ENCODE results near the gene ACBD6. TPM values are rescaled to one million over a fixed set of nuclear protein-coding genes. Genes with fewer than 3 reads are reported as not detected.

ACBD6 gene
- total RNA-seq, 4 donors from 2014 or later: 33.3 to 44.0 (median 42.6) TPM

DNA sequence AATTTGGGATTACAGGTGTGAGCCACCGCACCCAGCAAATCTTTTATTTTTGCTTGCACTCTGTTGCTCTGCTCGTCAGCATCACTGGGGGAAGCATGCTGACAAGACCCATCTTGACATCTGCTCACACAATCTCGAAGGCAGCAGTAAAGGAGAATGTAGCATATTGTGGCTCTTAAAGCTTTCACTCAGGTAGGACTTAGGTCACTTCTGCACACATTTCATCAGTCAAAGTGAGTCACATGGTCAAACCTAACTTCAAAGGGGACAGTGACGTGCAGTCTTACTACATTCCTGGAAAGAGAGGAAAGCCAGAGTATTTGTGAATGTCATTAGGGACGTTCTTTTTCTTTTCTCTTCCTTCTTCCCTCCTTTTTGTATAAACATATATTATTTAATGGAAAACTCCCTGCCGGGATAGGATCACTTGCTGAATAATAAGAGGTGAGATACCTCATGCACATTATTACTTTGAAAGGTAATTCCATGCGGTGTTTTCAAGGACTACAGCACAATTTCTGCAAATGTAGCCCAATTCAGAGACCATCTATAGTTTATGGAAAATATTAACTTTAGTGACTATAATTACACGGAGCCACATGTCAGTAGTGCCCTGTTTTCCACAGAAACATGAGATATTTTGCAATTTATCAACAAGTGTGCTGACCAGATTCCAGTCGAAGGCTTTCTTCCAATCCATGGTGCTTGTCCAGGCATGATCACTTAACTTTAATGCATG is 19.3 kb upstream of the ACBD6 start:
- Histone ChIP-seq H3K9me3 (no peaks in the 10 kb centered on the region), H3K4me1 (peaks cover 0 to 7% (median under 1%) of the 10 kb centered on the region in 4 donors), H3K36me3 (no peaks in the 10 kb centered on the region), H3K27me3 (no peaks in the 10 kb centered on the region), H3K27ac (replicated peaks in 1 of 4) (no peak overlapping the region), H3K4me3 (no peak overlapping the region)
- intact Hi-C loops (cut with DNase I): no loop called here
- WGBS: 65% methylated on average over 9 of the region's 9 CpGs
- no peak for TF ChIP-seq POLR2A (IDR thresholded peaks at IDR 0.05; ENCODE audit: low read depth)
- no peak for TF ChIP-seq POLR2AphosphoS5 (IDR thresholded peaks at IDR 0.05)
- no peak for TF ChIP-seq EP300 (IDR thresholded peaks at IDR 0.05)
- TF ChIP-seq, protein P1, sequence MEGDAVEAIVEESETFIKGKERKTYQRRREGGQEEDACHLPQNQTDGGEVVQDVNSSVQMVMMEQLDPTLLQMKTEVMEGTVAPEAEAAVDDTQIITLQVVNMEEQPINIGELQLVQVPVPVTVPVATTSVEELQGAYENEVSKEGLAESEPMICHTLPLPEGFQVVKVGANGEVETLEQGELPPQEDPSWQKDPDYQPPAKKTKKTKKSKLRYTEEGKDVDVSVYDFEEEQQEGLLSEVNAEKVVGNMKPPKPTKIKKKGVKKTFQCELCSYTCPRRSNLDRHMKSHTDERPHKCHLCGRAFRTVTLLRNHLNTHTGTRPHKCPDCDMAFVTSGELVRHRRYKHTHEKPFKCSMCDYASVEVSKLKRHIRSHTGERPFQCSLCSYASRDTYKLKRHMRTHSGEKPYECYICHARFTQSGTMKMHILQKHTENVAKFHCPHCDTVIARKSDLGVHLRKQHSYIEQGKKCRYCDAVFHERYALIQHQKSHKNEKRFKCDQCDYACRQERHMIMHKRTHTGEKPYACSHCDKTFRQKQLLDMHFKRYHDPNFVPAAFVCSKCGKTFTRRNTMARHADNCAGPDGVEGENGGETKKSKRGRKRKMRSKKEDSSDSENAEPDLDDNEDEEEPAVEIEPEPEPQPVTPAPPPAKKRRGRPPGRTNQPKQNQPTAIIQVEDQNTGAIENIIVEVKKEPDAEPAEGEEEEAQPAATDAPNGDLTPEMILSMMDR (IDR thresholded peaks at IDR 0.05): no peak
- peak; percentile 66 for DNase-seq (ENCODE audit: extremely low spot score)

DNA sequence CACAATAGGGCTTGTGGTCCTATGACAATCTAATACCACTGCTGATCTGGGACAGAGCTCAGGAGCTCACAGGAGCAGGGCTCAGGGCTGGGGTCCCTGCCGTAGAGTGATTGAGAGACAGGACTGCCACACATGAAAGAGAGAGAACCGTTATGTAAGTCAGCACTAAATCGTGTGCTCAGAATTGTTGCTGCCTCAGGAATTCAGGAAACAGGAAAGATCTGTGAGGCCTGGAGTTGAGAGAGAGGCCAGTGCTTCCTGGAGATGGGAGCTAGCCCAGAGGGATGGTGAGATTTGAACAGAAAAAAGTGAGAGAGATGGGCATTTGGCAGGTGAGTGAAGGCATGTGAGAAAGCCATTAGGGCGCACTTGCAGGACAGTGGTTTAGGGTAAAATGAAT is 17.5 kb upstream of the ACBD6 start:
- 63% methylated on average over 4 of the region's 4 CpGs for WGBS
- H3K27me3 ChIP-seq: no peaks in the 10 kb centered on the region
- no peak overlapping the region for H3K27ac ChIP-seq (replicated peaks in 1 of 4)
- no peak for TF ChIP-seq POLR2A (IDR thresholded peaks at IDR 0.05; ENCODE audit: low read depth)
- TF ChIP-seq, protein P1 (IDR thresholded peaks at IDR 0.05): no peak
- no peak for TF ChIP-seq EP300 (IDR thresholded peaks at IDR 0.05)
- TF ChIP-seq POLR2AphosphoS5 (IDR thresholded peaks at IDR 0.05): no peak
- no peak overlapping the region for H3K4me3 ChIP-seq
- no peaks in the 10 kb centered on the region for H3K36me3 ChIP-seq
- DNase-seq (ENCODE audit: extremely low spot score): peak; percentile 37
- H3K9me3 ChIP-seq: no peaks in the 10 kb centered on the region
- intact Hi-C loops (cut with DNase I): loop anchor here (5.0 kb wide), 1 partner anchor 342 kb away; no protein-coding TSS in a partner anchor
- H3K4me1 ChIP-seq: peaks cover 8 to 12% (median 11%) of the 10 kb centered on the region in 4 donors

DNA sequence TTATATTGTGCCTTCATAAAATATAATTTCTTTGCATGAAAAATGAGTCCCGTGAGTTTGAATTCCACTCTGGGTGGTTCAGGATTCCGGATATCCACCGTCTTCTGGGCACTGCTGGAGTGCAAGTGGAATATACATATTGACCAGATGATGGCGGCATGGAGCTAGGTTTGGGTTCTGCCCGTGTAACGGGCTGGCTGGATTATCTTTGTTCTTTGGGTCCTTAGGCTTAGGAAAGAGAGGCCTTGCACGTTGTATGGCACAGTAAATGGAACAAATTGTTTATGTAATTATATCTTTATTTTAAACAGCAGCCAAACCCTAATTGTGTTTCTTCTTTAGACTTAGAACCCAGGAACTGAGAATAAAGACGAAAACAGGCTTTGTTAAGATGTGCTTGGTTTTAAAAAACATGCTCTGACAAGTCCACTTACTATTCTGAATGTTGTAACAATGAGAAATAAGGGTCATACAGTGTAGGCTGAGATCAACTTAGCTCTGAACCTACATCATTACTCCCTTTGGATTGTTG is 13.5 kb upstream of the ACBD6 start:
- Histone ChIP-seq H3K27ac (replicated peaks in 1 of 4) (no peak overlapping the region), H3K36me3 (no peaks in the 10 kb centered on the region), H3K4me3 (no peak overlapping the region), H3K27me3 (peaks cover 0 to 5% (median 0%) of the 10 kb centered on the region in 4 donors), H3K9me3 (no peaks in the 10 kb centered on the region), H3K4me1 (peaks cover 5 to 12% (median 11%) of the 10 kb centered on the region in 4 donors)
- TF ChIP-seq POLR2AphosphoS5 (IDR thresholded peaks at IDR 0.05): no peak
- TF ChIP-seq, protein P1 (IDR thresholded peaks at IDR 0.05): peak; percentile 79 to 85 (median 85)
- WGBS: 9% methylated on average over 8 of the region's 8 CpGs
- intact Hi-C loops (cut with DNase I): loop anchor here (5.0 kb wide), 1 partner anchor 346 kb away; no protein-coding TSS in a partner anchor
- DNase-seq (ENCODE audit: extremely low spot score): no peak

DNA sequence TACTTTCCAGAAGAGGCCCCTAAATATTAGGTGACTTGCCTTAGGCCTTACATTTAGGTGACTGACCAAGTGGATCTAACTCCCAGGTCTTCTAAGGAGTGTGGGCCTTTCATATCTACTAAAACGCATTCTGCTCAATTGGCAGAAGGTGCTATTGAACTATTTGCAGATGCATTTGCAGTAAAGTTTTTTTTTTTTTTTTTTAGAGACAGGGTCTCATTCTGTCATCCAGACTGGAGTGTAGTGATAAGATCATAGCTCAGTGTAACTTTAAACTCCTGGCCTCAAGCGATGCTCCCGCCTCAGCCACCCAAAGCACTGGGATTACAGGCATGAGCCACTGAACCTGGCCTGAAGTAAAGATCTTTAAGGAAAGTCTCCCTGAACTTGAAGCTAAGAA is 13.0 kb upstream of the ACBD6 start:
- Histone ChIP-seq H3K27me3 (peaks cover 0 to 5% (median 0%) of the 10 kb centered on the region in 4 donors), H3K4me1 (peaks cover 5 to 12% (median 11%) of the 10 kb centered on the region in 4 donors), H3K4me3 (no peak overlapping the region), H3K9me3 (no peaks in the 10 kb centered on the region), H3K27ac (replicated peaks in 1 of 4) (no peak overlapping the region), H3K36me3 (no peaks in the 10 kb centered on the region)
- intact Hi-C loops (cut with DNase I): loop anchor here (5.0 kb wide), 1 partner anchor 347 kb away; no protein-coding TSS in a partner anchor
- TF ChIP-seq EP300 (IDR thresholded peaks at IDR 0.05) (no peak), POLR2AphosphoS5 (IDR thresholded peaks at IDR 0.05) (no peak)
- TF ChIP-seq, protein P1 (IDR thresholded peaks at IDR 0.05): no peak
- 21% methylated on average over 3 of the region's 3 CpGs for WGBS
- no peak for DNase-seq (ENCODE audit: extremely low spot score)
